Measurements from ENCODE around the gene GRAMD4. TPM values are rescaled to one million over a fixed set of nuclear protein-coding genes. Genes with fewer than 3 reads are reported as not detected.

GRAMD4 gene
- total and polyA plus RNA-seq, 2 donors (not counting 1 experiment from before 2014, with no cell fraction given) = 17.0 to 88.1 TPM

DNA sequence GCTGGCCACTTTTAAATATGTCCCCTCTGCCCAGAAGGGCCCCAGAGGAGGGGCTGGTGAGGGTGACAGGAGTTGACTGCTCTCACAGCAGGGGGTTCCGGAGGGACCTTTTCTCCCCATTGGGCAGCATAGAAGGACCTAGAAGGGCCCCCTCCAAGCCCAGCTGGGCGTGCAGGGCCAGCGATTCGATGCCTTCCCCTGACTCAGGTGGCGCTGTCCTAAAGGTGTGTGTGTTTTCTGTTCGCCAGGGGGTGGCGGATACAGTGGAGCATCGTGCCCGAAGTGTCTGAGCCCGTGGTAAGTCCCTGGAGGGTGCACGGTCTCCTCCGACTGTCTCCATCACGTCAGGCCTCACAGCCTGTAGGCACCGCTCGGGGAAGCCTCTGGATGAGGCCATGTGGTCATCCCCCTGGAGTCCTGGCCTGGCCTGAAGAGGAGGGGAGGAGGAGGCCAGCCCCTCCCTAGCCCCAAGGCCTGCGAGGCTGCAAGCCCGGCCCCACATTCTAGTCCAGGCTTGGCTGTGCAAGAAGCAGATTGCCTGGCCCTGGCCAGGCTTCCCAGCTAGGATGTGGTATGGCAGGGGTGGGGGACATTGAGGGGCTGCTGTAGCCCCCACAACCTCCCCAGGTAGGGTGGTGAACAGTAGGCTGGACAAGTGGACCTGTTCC lies 46.5 kb downstream of the GRAMD4 start:
- Histone ChIP-seq H3K4me1 (ENCODE audit: control insufficient read depth in 2 of 2, insufficient read depth in 2 of 2, low read length in 2 of 2) (peaks cover under 1% of the 10 kb centered on the region in 2 donors), H4K20me1 (ENCODE audit: control insufficient read depth, insufficient read depth, low read length, poor library complexity, severe bottlenecking) (peaks cover 27% of the 10 kb centered on the region), H3K4me2 (replicated peaks; ENCODE audit: low read depth, low read length, poor library complexity, severe bottlenecking) (no peak overlapping the region), H3K27me3 (replicated peaks in 1 of 4; ENCODE audit: control extremely low read depth in 1 of 4, control insufficient read depth in 3 of 4, insufficient read depth in 4 of 4, low read length in 3 of 4) (no peaks in the 10 kb centered on the region), H2AFZ (ENCODE audit: insufficient read depth, low read depth, low read length, poor library complexity, severe bottlenecking) (no peak overlapping the region), H3K36me3 (replicated peaks in 1 of 2; ENCODE audit: control extremely low read depth in 1 of 2, control insufficient read depth in 1 of 2, extremely low read depth in 1 of 2, insufficient read depth in 2 of 2, low read length in 1 of 2) (peaks cover 0 to 70% of the 10 kb centered on the region in 2 experiments), H3K9me3 (ENCODE audit: control extremely low read depth in 1 of 3, control insufficient read depth in 2 of 3, insufficient read depth in 1 of 3, low read length in 2 of 3) (peaks cover 0 to 4% (median 0%) of the 10 kb centered on the region in 3 donors), H3K4me3 (ENCODE audit: control extremely low read depth in 1 of 5, extremely low read depth in 1 of 5, insufficient read depth in 1 of 5, low read depth in 2 of 5, low read length in 4 of 5) (no peak overlapping the region), H3K79me2 (ENCODE audit: control insufficient read depth, insufficient read depth, low read length) (no peaks in the 10 kb centered on the region), H3K27ac (ENCODE audit: low read length in 2 of 2) (no peak overlapping the region), H3K9ac (ENCODE audit: low read length) (no peak overlapping the region)
- DNase-seq (no peak), ATAC-seq (ENCODE audit: low read depth) (no peak)
- ChIA-PET CTCF (interaction anchor here (0.9 to 2.2 kb wide), 2 partner anchors 49 to 103 kb away, joined by 3 to 7 read pairs; no protein-coding TSS in a partner anchor), POLR2A (no interaction called here)
- 97% methylated on average over 15 of the region's 17 CpGs for WGBS (ENCODE audit: insufficient coverage)
- Mint-ChIP-seq H3K4me1 (peaks cover under 1% of the 10 kb centered on the region), H3K9me3 (ENCODE audit: insufficient read depth) (no peaks in the 10 kb centered on the region), H3K4me3 (no peak overlapping the region), H3K27ac (no peak overlapping the region), H3K27me3 (no peaks in the 10 kb centered on the region)
- intact Hi-C loops (cut with micrococcal nuclease) = no loop called here
- TF ChIP-seq CTCF (IDR thresholded peaks at IDR 0.05) (no peak), EZH2 (IDR thresholded peaks at IDR 0.05; ENCODE audit: borderline replicate concordance, insufficient read depth, low read depth, low read length, poor library complexity, severe bottlenecking) (no peak)

- H3K4me1 Mint-ChIP-seq = peaks cover 6% of the 10 kb centered on the region
- H3K79me2 ChIP-seq (ENCODE audit: control insufficient read depth, insufficient read depth, low read length) = peaks cover 4% of the 10 kb centered on the region
- no peak overlapping the region for H3K9ac ChIP-seq (ENCODE audit: low read length)
- peaks cover 28% of the 10 kb centered on the region for H4K20me1 ChIP-seq (ENCODE audit: control insufficient read depth, insufficient read depth, low read length, poor library complexity, severe bottlenecking)
- no peak overlapping the region for H3K4me3 ChIP-seq (ENCODE audit: control extremely low read depth in 1 of 5, extremely low read depth in 1 of 5, insufficient read depth in 1 of 5, low read depth in 2 of 5, low read length in 4 of 5)
- no peaks in the 10 kb centered on the region for H3K27me3 Mint-ChIP-seq
- H3K4me3 Mint-ChIP-seq = no peak overlapping the region
- WGBS (ENCODE audit: insufficient coverage) = 95% methylated on average over 10 of the region's 10 CpGs
- H3K9me3 ChIP-seq (ENCODE audit: control extremely low read depth in 1 of 3, control insufficient read depth in 2 of 3, insufficient read depth in 1 of 3, low read length in 2 of 3) = peaks cover 0 to 4% (median 0%) of the 10 kb centered on the region in 3 donors
- no peaks in the 10 kb centered on the region for H3K9me3 Mint-ChIP-seq (ENCODE audit: insufficient read depth)
- DNase-seq (no peak), ATAC-seq (ENCODE audit: low read depth) (no peak)
- no peak overlapping the region for H3K27ac ChIP-seq (ENCODE audit: low read length in 2 of 2)
- TF ChIP-seq EZH2 (IDR thresholded peaks at IDR 0.05; ENCODE audit: borderline replicate concordance, insufficient read depth, low read depth, low read length, poor library complexity, severe bottlenecking) (no peak), CTCF (IDR thresholded peaks at IDR 0.05) (no peak)
- peaks cover 0 to 69% of the 10 kb centered on the region in 2 experiments for H3K36me3 ChIP-seq (replicated peaks in 1 of 2; ENCODE audit: control extremely low read depth in 1 of 2, control insufficient read depth in 1 of 2, extremely low read depth in 1 of 2, insufficient read depth in 2 of 2, low read length in 1 of 2)
- H3K4me2 ChIP-seq (replicated peaks; ENCODE audit: low read depth, low read length, poor library complexity, severe bottlenecking) = no peak overlapping the region
- H3K27ac Mint-ChIP-seq = no peak overlapping the region
- no peak overlapping the region for H2AFZ ChIP-seq (ENCODE audit: insufficient read depth, low read depth, low read length, poor library complexity, severe bottlenecking)
- peaks cover 5 to 6% of the 10 kb centered on the region in 2 donors for H3K4me1 ChIP-seq (ENCODE audit: control insufficient read depth in 2 of 2, insufficient read depth in 2 of 2, low read length in 2 of 2)
- intact Hi-C loops (cut with micrococcal nuclease) = no loop called here
- ChIA-PET POLR2A (no interaction called here), CTCF (no interaction called here)
- H3K27me3 ChIP-seq (replicated peaks in 1 of 4; ENCODE audit: control extremely low read depth in 1 of 4, control insufficient read depth in 3 of 4, insufficient read depth in 4 of 4, low read length in 3 of 4) = no peaks in the 10 kb centered on the region
Observed at GRCh38 chr22:46667245-46667623, 47.0 kb downstream of the GRAMD4 start.

Data from B cell (primary cell).